Right hindlimb (tissue), 1 donor: ENCODE results near the gene NEFH.
A peak's percentile ranks its signal among the peaks of the same experiment; 100 is the strongest.

Source experiments
- DNase-seq: peaks from one replicate; pipeline ENCODE4 v3.0.0-alpha.2; 2018

The NEFH gene

GRCh38 chr22:29503811-29504372, 23.9 kb downstream of the NEFH start:
- DNase-seq, result peak; percentile 63

DNA sequence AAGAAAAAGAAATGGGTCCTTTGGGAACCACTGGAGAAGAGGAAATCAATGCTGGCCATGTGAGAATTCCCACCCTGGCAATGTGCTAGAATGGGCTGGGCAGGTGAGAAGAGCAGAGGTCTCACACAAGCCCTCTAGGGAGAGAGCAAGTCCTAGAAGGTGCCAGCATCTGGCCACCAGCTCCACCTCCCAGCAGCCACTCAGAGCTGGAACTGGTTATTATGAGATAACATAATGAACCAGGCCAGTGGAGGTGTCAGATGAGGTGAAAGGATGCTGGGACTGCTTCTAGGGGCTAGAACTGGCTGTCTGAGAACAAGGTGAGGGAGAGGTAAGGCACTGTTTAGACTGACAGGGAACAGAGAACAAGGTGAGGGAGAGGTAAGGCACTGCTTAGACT, 29.3 kb downstream of the NEFH start:
- no peak for DNase-seq

DNA sequence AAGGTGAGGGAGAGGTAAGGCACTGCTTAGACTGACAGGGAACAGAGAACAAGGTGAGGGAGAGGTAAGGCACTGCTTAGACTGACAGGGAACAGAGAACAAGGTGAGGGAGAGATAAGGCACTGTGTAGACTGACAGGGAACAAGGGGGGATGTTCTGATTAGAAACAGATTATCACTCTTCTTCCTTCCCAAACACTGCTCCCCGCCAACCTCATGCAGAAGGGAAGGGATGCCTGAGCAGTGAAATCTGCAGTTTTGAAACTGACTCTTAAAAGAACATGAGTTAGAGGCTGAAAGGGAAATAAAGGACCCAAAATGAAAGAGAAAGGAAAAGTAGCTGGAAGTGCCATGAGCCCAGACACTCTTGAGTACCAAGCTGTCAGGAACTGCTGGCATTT, 29.8 kb downstream of the NEFH start:
- no peak for DNase-seq

DNA sequence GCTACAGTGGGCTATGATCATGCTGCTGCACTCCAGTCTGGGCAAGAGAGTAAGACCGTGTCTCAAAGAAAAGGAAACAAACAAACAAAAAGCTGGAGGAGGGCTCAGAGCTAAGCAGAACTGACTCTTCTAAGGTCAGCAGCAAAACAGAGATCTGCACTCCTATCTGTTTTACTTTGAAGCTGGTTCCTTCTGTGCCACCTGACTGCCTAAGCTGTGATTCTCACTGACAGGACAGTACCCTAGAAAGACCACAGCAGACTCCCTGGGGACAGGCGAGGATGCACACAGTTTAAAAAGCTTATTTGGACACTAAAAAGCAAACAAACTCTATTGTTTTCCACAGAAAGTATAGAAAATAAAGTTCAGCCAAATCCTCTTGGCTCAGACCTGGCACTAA, 30.5 kb downstream of the NEFH start:
- DNase-seq, result no peak

GRCh38 chr22:29511126-29511862, 31.3 kb downstream of the NEFH start:
- DNase-seq, result no peak

GRCh38 chr22:29512031-29512430, 32.0 kb downstream of the NEFH start:
- no peak for DNase-seq

- no peak for DNase-seq
Measured at GRCh38 chr22:29517215-29517908, 37.3 kb downstream of the NEFH start.

- DNase-seq, result no peak
Measured at GRCh38 chr22:29518427-29518826, 38.4 kb downstream of the NEFH start.

DNA sequence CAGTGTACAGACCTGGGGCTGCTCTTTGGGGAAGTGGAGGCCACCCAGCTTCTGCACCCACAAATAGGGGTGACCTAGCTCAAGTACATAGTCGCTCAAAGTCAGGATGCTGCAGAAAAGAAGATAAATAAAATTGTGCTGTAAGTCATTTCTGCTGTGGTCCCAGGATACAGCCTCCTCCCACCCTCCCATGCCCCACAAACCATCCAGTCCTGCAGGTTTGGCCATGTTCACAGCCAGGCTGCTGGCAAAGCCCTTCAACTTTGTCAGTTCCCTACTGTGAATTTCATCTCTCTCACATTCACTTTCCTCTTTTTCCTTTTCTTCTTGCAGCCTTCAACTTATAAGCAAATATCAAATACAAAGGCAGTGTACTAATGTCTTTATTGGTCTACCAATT, 40.0 kb downstream of the NEFH start:
- DNase-seq, result no peak

GRCh38 chr22:29520851-29521250, 40.8 kb downstream of the NEFH start:
- DNase-seq, result no peak

DNA sequence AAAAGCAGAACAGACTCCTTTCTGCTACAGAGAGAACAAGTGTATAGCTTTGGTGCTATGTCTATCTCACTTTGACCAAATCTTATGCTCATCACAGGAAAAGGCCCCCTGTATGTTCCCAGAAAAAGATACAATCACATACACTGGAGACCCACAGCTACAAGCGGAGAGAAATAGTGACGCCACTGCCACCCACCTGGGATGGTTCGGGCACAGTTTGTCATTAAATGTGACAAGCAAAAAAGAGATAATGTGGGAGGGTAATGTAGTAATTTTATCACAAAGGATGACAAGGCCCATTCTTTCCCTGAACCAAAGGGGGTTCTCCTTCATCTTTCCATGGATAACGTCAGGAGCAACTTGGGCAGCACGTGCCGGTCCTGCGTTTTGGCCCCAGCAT, 41.5 kb downstream of the NEFH start:
- DNase-seq, result no peak

GRCh38 chr22:29523761-29524160, 43.7 kb downstream of the NEFH start:
- DNase-seq, result no peak

- no peak for DNase-seq
Measured at GRCh38 chr22:29524442-29525191, 44.6 kb downstream of the NEFH start.

DNA sequence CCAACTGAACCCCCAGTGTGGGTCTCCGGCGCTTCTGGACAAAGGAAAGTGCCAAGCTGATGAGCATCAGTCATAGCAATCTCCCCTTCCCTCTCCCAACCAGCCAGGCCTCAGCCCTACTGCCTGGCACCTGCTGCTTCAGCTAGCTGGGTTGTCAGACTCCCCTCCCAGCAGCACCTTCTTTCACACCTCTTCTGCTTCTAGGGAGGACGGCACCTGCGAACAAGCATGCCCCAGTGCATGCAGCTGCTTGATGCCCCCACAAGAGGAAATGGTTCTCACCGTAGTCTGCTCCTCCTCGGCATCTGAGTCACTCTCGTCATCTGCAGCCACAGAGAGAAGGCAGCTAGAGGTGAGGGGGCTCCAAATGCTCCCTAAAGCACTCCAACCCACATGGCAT, 48.1 kb downstream of the NEFH start:
- DNase-seq, result no peak

GRCh38 chr22:29530716-29531115, 50.7 kb downstream of the NEFH start:
- DNase-seq, result no peak

DNA sequence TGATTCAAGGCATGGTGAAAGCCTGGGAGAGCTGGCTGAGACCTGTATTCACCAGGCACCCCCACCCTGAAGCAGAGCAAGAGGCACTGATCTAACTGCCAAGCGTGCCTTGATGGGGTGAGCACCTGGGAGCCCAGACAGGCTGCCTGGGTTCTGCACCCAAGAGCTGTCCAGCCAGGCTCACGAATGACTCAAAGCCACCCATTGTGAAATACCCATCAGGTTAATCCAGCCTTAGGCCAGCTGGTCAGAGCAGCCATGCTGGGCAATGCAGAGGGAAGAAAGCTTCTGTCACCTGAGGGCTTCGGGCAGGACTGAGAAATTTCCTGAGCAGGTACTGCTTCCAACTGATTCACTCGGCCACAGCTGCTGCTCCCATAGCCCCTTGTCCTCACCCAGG, 51.4 kb downstream of the NEFH start:
- no peak for DNase-seq

DNA sequence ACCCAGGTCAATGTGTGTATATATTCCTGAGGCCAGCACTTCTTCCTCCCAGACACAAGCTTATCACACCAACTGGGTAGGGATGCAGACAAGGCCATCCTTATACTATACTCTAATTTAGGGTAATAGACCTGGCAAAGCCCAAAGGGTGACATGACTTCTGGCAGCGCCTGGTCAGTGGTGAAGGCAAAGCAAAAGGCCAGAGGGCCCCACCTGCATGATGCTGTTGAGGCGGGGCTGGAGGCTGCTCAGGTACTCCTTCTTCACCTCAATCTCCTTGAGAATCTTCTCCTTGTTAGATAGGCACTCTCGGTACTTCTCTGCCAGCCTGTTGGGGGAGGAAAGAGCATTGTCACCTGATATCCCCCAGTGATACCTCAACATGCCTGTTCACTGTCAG, 56.4 kb downstream of the NEFH start:
- no peak for DNase-seq

DNA sequence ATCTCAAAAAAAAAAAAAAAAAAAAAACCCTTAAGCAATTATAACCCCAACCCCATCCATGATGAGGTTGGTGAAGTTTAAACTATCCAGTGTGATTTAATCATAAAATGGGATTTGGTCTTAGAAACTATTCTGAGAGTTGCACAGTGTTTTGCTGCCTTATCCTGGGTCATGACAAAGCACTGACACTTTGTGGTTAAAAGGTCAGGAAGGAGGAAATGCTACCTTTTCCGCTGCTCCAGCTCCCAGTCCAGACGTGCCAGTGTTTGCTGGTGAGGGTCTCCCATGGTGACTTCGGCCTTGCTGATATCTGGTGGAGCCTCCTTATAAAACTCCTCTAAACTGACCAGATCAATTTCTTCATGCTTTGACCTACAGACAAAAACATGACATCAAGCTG, 59.1 kb downstream of the NEFH start:
- no peak for DNase-seq
